CD8-positive, alpha-beta memory T cell (primary cell): Measurements from ENCODE around the gene COMMD3. TPM values are rescaled to one million over a fixed set of nuclear protein-coding genes. Genes with fewer than 3 reads are reported as not detected.

Experiments used
- CTCF ChIA-PET: fragments of 350-600 bp; sonication (Branson Sonifier 250); formaldehyde crosslinking; loops from one replicate; lab custom pipeline; 2021; ENCODE audit warnings: antibody characterized with exemption; lab: Charles Lee
- POLR2A ChIA-PET: fragments of 350-600 bp; sonication (Branson Sonifier 250); formaldehyde crosslinking; loops from one replicate; lab custom pipeline; 2021; ENCODE audit warnings: antibody characterized with exemption; lab: Charles Lee
- DNase-seq, 5 donors: peaks; one replicate each; pipeline versions ENCODE4 v3.0.0 to v3.0.0-alpha.2; 2020 to 2022; ENCODE audit warnings: mixed read lengths in 1 of 5
- H3K27ac ChIP-seq: one replicate; pipeline ENCODE4 v1.7.0; 2013; ENCODE audit warnings: low read depth, mild to moderate bottlenecking, low read length, moderate library complexity
- H3K27me3 ChIP-seq: 2 replicates; pipeline ENCODE4 v1.7.0; 2013; ENCODE audit warnings: low read length, mild to moderate bottlenecking; ENCODE audit not compliant: insufficient read depth, poor library complexity, severe bottlenecking
- H3K36me3 ChIP-seq: 2 replicates; pipeline ENCODE4 v1.7.0; 2013; ENCODE audit warnings: mild to moderate bottlenecking, low read length, moderate library complexity; ENCODE audit not compliant: insufficient read depth
- H3K4me1 ChIP-seq: 2 replicates; pipeline ENCODE4 v1.7.0; 2013; ENCODE audit warnings: mild to moderate bottlenecking, low read length, moderate library complexity; ENCODE audit not compliant: insufficient read depth
- H3K4me3 ChIP-seq: 2 replicates; pipeline ENCODE4 v1.7.0; 2013; ENCODE audit warnings: mild to moderate bottlenecking, low read length
- H3K9me3 ChIP-seq: 2 replicates; pipeline ENCODE4 v1.7.0; 2013; ENCODE audit warnings: mild to moderate bottlenecking, low read length
- H3K27ac Mint-ChIP-seq, 8 donors: one replicate each; pipeline ENCODE4 v1.8.0; 2020 to 2021; ENCODE audit warnings: mixed read lengths in 8 of 8, mild to moderate bottlenecking in 6 of 8, inconsistent platforms in 3 of 8, moderate library complexity in 3 of 8
- H3K27me3 Mint-ChIP-seq, 2 donors: one replicate each; pipeline ENCODE4 v1.8.0; 2020 to 2021; ENCODE audit warnings: mixed read lengths in 2 of 2, mild to moderate bottlenecking in 1 of 2, moderate library complexity in 1 of 2
- H3K36me3 Mint-ChIP-seq, 3 donors: one replicate each; pipeline ENCODE4 v1.8.0; 2020 to 2021; ENCODE audit warnings: mixed read lengths in 3 of 3, inconsistent platforms in 1 of 3, mild to moderate bottlenecking in 1 of 3
- H3K4me1 Mint-ChIP-seq, 3 donors: one replicate each; pipeline ENCODE4 v1.8.0; 2020 to 2021; ENCODE audit warnings: mixed read lengths in 3 of 3, inconsistent platforms in 1 of 3, mild to moderate bottlenecking in 1 of 3
- H3K4me3 Mint-ChIP-seq, 7 donors: one replicate each; pipeline ENCODE4 v1.8.0; 2020 to 2021; ENCODE audit warnings: mixed read lengths in 7 of 7, mild to moderate bottlenecking in 6 of 7, moderate library complexity in 4 of 7, inconsistent platforms in 2 of 7
- H3K9me3 Mint-ChIP-seq, 5 donors: one replicate each; pipeline ENCODE4 v1.8.0; 2020 to 2022; ENCODE audit warnings: mixed read lengths in 5 of 5, mild to moderate bottlenecking in 3 of 5, moderate library complexity in 2 of 5, inconsistent platforms in 1 of 5
- polyA plus RNA-seq: library from polyadenylated mRNA; unstranded; fragments of 300-500 nt; fragmentation: Illumina TruSeq; gene quantifications from one replicate; pipeline ENCODE4 v1.2.3, GENCODE V29; 2021
- total RNA-seq, 2 experiments: library from RNA; stranded (reverse); gene quantifications; one replicate each; pipeline ENCODE4 v1.2.3, GENCODE V29; 2021

The COMMD3 gene
- total and polyA plus RNA-seq, 3 experiments from 2014 or later = 61.4 to 80.4 (median 80.2) TPM

- Mint-ChIP-seq H3K4me3 (peak overlapping the region; percentile 53 to 98 (median 75)), H3K9me3 (peaks cover 10 to 25% (median 16%) of the 10 kb centered on the region in 5 donors), H3K4me1 (peaks cover 17 to 36% (median 30%) of the 10 kb centered on the region in 3 donors), H3K36me3 (peaks cover 0 to 5% (median 3%) of the 10 kb centered on the region in 3 donors), H3K27me3 (peaks cover 80 to 87% of the 10 kb centered on the region in 2 donors), H3K27ac (peak overlapping the region in 5 of 8 donors; percentile 7 to 70 (median 40))
- ChIA-PET POLR2A (interaction anchor here (0.6 to 1.9 kb wide), 4 partner anchors 9 to 338 kb away, joined by 3 to 12 read pairs (median 8); partner anchors contain the start of gene DNAJC1), CTCF (interaction anchor here (1.4 to 1.8 kb wide), 2 partner anchors 25 to 845 kb away, joined by 4 to 5 read pairs; partner anchors contain the start of gene COMMD3)
- Histone ChIP-seq H3K9me3 (no peaks in the 10 kb centered on the region), H3K27me3 (peaks cover 93% of the 10 kb centered on the region), H3K4me1 (peaks cover 25% of the 10 kb centered on the region), H3K4me3 (peak overlapping the region; percentile 11), H3K36me3 (no peaks in the 10 kb centered on the region), H3K27ac (peak overlapping the region; percentile 66)
- DNase-seq = no peak
These were observed 25.2 kb downstream of the COMMD3 start for GRCh38 chr10:22341190-22341925.

GRCh38 chr10:22341926-22342196, 25.7 kb downstream of the COMMD3 start:
- Histone ChIP-seq H3K9me3 (no peaks in the 10 kb centered on the region), H3K36me3 (no peaks in the 10 kb centered on the region), H3K4me3 (no peak overlapping the region), H3K27ac (no peak overlapping the region), H3K4me1 (peaks cover 20% of the 10 kb centered on the region), H3K27me3 (peaks cover 89% of the 10 kb centered on the region)
- Mint-ChIP-seq H3K27me3 (peaks cover 78 to 87% of the 10 kb centered on the region in 2 donors), H3K36me3 (peaks cover 0 to 5% (median 3%) of the 10 kb centered on the region in 3 donors), H3K4me3 (peak overlapping the region in 5 of 7 donors; percentile 18 to 98 (median 67)), H3K4me1 (peaks cover 16 to 31% (median 26%) of the 10 kb centered on the region in 3 donors), H3K27ac (peak overlapping the region in 2 of 8 donors; percentile 20 to 67), H3K9me3 (peaks cover 12 to 27% (median 18%) of the 10 kb centered on the region in 5 donors)
- ChIA-PET CTCF (no interaction called here), POLR2A (no interaction called here)
- no peak for DNase-seq

GRCh38 chr10:22342421-22342820, 26.2 kb downstream of the COMMD3 start:
- CTCF ChIA-PET = interaction anchor here (1.8 to 2.8 kb wide), 2 partner anchors 18 to 95 kb away, joined by 6 to 9 read pairs; no protein-coding TSS in a partner anchor

GRCh38 chr10:22343731-22344130, 27.5 kb downstream of the COMMD3 start:
- Histone ChIP-seq H3K9me3 (no peaks in the 10 kb centered on the region), H3K4me3 (no peak overlapping the region), H3K4me1 (peaks cover 13% of the 10 kb centered on the region), H3K27me3 (peaks cover 71% of the 10 kb centered on the region), H3K27ac (no peak overlapping the region), H3K36me3 (no peaks in the 10 kb centered on the region)
- Mint-ChIP-seq H3K4me1 (peaks cover 16 to 24% (median 21%) of the 10 kb centered on the region in 3 donors), H3K9me3 (peaks cover 8 to 24% (median 18%) of the 10 kb centered on the region in 5 donors), H3K36me3 (peaks cover 0 to 5% (median 3%) of the 10 kb centered on the region in 3 donors), H3K27ac (peak overlapping the region in 1 of 8 donors; percentile 67), H3K4me3 (peak overlapping the region in 1 of 7 donors; percentile 41), H3K27me3 (peaks cover 60 to 81% of the 10 kb centered on the region in 2 donors)
- CTCF ChIA-PET = interaction anchor here (1.0 to 2.8 kb wide), 3 partner anchors 9 to 93 kb away, joined by 4 to 9 read pairs (median 6); no protein-coding TSS in a partner anchor
- no peak for DNase-seq
- POLR2A ChIA-PET = interaction anchor here (1.4 to 1.6 kb wide), 2 partner anchors 22 to 93 kb away, joined by 4 to 5 read pairs; partner anchors contain the start of gene BMI1

More at GRCh38 chr10:22342421-22342820, 26.2 kb downstream of the COMMD3 start:
- Mint-ChIP-seq H3K9me3 (peaks cover 9 to 27% (median 18%) of the 10 kb centered on the region in 5 donors), H3K27me3 (peaks cover 72 to 85% of the 10 kb centered on the region in 2 donors), H3K27ac (peak overlapping the region in 1 of 8 donors; percentile 67), H3K4me3 (peak overlapping the region in 1 of 7 donors; percentile 98), H3K36me3 (peaks cover 0 to 5% (median 3%) of the 10 kb centered on the region in 3 donors), H3K4me1 (peaks cover 16 to 26% (median 23%) of the 10 kb centered on the region in 3 donors)
- Histone ChIP-seq H3K36me3 (no peaks in the 10 kb centered on the region), H3K4me1 (peaks cover 18% of the 10 kb centered on the region), H3K27ac (no peak overlapping the region), H3K4me3 (no peak overlapping the region), H3K27me3 (peaks cover 84% of the 10 kb centered on the region), H3K9me3 (no peaks in the 10 kb centered on the region)
- POLR2A ChIA-PET = no interaction called here
- DNase-seq = no peak

- ChIA-PET CTCF (interaction anchor here (1.0 to 2.8 kb wide), 3 partner anchors 9 to 93 kb away, joined by 4 to 9 read pairs (median 6); no protein-coding TSS in a partner anchor), POLR2A (interaction anchor here (0.6 to 1.6 kb wide), 3 partner anchors 23 to 261 kb away, joined by 3 to 5 read pairs (median 4); partner anchors contain the start of gene BMI1)
- Mint-ChIP-seq H3K9me3 (peaks cover 8 to 23% (median 18%) of the 10 kb centered on the region in 5 donors), H3K4me1 (peaks cover 16 to 24% (median 21%) of the 10 kb centered on the region in 3 donors), H3K36me3 (peaks cover 0 to 5% (median 3%) of the 10 kb centered on the region in 3 donors), H3K27ac (peak overlapping the region in 3 of 8 donors; percentile 47 to 67 (median 61)), H3K27me3 (peaks cover 58 to 75% of the 10 kb centered on the region in 2 donors), H3K4me3 (peak overlapping the region in 2 of 7 donors; percentile 41 to 44)
- H3K4me1 ChIP-seq = peaks cover 13% of the 10 kb centered on the region
- no peaks in the 10 kb centered on the region for H3K9me3 ChIP-seq
- no peak overlapping the region for H3K27ac ChIP-seq
- no peaks in the 10 kb centered on the region for H3K36me3 ChIP-seq
- no peak overlapping the region for H3K4me3 ChIP-seq
- no peak for DNase-seq
- H3K27me3 ChIP-seq = peaks cover 65% of the 10 kb centered on the region
These were observed 28.1 kb downstream of the COMMD3 start for GRCh38 chr10:22344249-22344648.

GRCh38 chr10:22344781-22345300, 28.7 kb downstream of the COMMD3 start:
- no peaks in the 10 kb centered on the region for H3K36me3 ChIP-seq
- H3K4me3 Mint-ChIP-seq = peak overlapping the region in 6 of 7 donors; percentile 2 to 50 (median 34)
- H3K4me1 Mint-ChIP-seq = peaks cover 15 to 23% (median 19%) of the 10 kb centered on the region in 3 donors
- peaks cover 10% of the 10 kb centered on the region for H3K4me1 ChIP-seq
- H3K9me3 Mint-ChIP-seq = peaks cover 8 to 23% (median 18%) of the 10 kb centered on the region in 5 donors
- peak overlapping the region in 3 of 8 donors; percentile 61 to 79 (median 67) for H3K27ac Mint-ChIP-seq
- H3K4me3 ChIP-seq = no peak overlapping the region
- H3K27ac ChIP-seq = no peak overlapping the region
- no peak for DNase-seq
- ChIA-PET CTCF (interaction anchor here (1.0 to 2.8 kb wide), 2 partner anchors 10 to 92 kb away, joined by 4 to 9 read pairs; no protein-coding TSS in a partner anchor), POLR2A (interaction anchor here (0.6 to 1.6 kb wide), 3 partner anchors 23 to 260 kb away, joined by 3 to 5 read pairs (median 4); partner anchors contain the start of gene BMI1)
- peaks cover 52 to 70% of the 10 kb centered on the region in 2 donors for H3K27me3 Mint-ChIP-seq
- no peaks in the 10 kb centered on the region for H3K9me3 ChIP-seq
- H3K36me3 Mint-ChIP-seq = peaks cover 0 to 5% (median 3%) of the 10 kb centered on the region in 3 donors
- H3K27me3 ChIP-seq = peaks cover 59% of the 10 kb centered on the region

- H3K27ac ChIP-seq = no peak within 1 kb of the TSS
- Mint-ChIP-seq H3K4me3 (peak within 1 kb of the TSS; percentile 2 to 86 (median 50)), H3K27me3 (peaks cover 47 to 64% of the 10 kb centered on the region in 2 donors), H3K27ac (peak within 1 kb of the TSS in 5 of 8 donors; percentile 22 to 82 (median 77)), H3K36me3 (peaks cover 0 to 3% (median 0%) of the 10 kb centered on the region in 3 donors), H3K9me3 (peaks cover 8 to 19% (median 14%) of the 10 kb centered on the region in 5 donors), H3K4me1 (peaks cover 10 to 18% (median 14%) of the 10 kb centered on the region in 3 donors)
- H3K9me3 ChIP-seq = no peaks in the 10 kb centered on the region
- POLR2A ChIA-PET = no interaction called here
- CTCF ChIA-PET = no interaction called here
- H3K4me3 ChIP-seq = no peak within 1 kb of the TSS
- H3K36me3 ChIP-seq = no peaks in the 10 kb centered on the region
- DNase-seq = peak in 4 of 5 donors; percentile 14 to 56 (median 38)
- peaks cover 53% of the 10 kb centered on the region for H3K27me3 ChIP-seq
- peaks cover 6% of the 10 kb centered on the region for H3K4me1 ChIP-seq
These were observed 29.3 kb downstream of the COMMD3 start, which contains the start of gene SPAG6 for GRCh38 chr10:22345301-22346095. Gene SPAG6, plus strand, starts transcription at chr10:22345496. Its CDS starts 116 bp downstream, at chr10:22345612.
